Measurements from ENCODE around the gene PIGX.

DNA sequence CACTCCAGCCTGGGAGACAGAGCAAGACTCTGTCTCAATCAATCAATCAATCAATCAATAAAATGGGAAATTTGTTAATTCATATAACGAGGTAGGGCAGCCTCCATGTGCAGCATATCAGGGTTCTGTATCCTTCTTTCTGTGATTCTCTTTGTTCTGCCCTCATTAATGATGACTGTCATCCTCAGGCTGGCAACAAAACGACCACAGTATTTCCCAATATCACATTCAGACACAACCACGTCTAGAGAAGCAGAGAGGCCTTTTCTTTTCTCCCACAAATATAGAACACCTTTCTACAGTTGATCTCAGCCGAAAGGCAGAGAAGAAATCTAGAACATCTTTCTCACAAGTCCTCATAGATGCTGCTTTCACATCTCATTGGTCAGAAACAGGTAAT is 11.4 kb upstream of the PIGX start:
- TF ChIP-seq TARDBP (IDR thresholded peaks at IDR 0.05) (no peak), PKNOX1 (IDR thresholded peaks at IDR 0.05) (no peak), FOXM1 (IDR thresholded peaks at IDR 0.05; ENCODE audit: borderline replicate concordance) (no peak), FOXA1 (IDR thresholded peaks at IDR 0.05) (no peak), SP1 (IDR thresholded peaks at IDR 0.05) (no peak), BHLHE40 (IDR thresholded peaks at IDR 0.05; ENCODE audit: borderline replicate concordance) (no peak), FOXK2 (IDR thresholded peaks at IDR 0.05) (no peak), NFRKB (IDR thresholded peaks at IDR 0.05) (no peak)
